SH-SY5Y (cell line): ENCODE results near the gene EXOSC5.

Experiments
- GATA2 ChIP-seq: IDR thresholded peaks from 2 replicates; pipeline ENCODE4 v1.6.1; 2011; ENCODE audit warnings: mild to moderate bottlenecking, low read depth, low read length
- GATA3 ChIP-seq: IDR thresholded peaks from 2 replicates; pipeline ENCODE4 v1.6.1; 2011; ENCODE audit warnings: low read depth, mild to moderate bottlenecking, low read length, moderate library complexity

The EXOSC5 gene

DNA sequence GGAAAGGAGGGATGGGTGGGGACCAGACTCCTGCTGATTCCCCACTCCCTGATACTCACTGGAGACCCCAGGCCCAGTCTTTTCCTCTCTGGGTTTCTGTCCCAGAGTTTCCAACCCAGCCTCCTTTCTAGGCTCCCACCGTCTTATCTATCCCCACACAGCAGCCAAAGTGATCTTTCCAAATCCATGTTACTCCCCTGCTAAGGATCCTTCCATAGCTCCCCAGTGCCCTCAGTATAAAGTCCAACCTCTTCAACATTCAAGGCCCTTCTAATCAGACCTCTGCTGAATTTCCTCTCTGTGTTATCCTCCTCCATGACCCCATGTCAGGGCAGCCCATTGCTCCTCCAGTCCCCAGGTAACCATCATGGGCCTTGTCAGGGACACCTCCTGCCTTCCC is 42.1 kb downstream of the EXOSC5 start:
- TF ChIP-seq GATA3 (no peak), GATA2 (no peak)

- no peak for TF ChIP-seq GATA2
- TF ChIP-seq GATA3: no peak
Observed at GRCh38 chr19:41354343-41354953, 42.7 kb downstream of the EXOSC5 start.

DNA sequence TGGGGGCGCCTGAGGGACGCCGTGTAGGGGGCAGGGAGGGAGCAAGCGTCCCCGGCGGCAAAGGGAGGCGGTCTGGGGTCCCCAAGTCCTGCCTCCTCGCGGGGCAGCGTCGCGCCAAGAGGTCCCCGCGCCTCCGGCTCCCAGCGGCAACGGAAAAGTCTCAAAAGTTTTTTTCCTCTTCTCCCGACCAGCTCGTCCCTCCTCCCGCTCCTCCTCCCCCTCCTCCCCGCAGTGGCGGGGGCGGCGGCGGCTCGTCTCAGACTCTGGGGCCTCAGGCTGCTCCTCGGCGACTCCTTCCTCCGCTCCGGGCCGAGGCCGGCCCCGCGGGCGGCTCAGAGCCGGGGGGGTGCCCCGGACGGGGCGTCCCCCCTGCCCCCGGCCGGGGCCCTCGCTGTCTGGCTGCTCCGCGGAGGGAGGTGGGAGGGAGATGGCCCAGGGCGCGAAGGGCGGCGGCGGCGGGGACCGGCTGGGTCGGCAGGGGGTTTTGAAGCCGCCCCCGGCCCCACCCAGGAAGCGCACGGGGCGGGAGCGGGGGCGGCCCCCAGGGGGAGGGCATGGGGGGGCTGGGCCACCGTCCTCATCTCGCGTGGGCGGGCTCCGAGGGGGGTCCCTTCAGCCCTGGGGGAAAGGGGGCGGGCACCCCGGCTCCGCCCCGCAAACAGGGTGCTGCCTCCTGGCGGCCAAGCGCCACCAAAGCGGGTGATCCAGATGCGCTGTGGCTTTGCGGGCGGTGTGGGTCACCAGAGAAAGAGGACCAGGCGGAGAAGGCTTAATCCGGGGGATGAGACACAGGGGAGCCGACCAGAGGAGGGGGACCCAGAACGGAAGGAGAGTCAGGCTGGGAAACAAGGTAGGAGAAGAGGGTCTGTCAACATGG is 43.5 kb downstream of the EXOSC5 start, which contains the start of gene TGFB1:
TSS of gene TGFB1 (minus strand) at position 457 of the 877 bp plus-strand sequence. CDS start 878 bp downstream, outside the sequence.
- no peak for TF ChIP-seq GATA3
- TF ChIP-seq GATA2: no peak

DNA sequence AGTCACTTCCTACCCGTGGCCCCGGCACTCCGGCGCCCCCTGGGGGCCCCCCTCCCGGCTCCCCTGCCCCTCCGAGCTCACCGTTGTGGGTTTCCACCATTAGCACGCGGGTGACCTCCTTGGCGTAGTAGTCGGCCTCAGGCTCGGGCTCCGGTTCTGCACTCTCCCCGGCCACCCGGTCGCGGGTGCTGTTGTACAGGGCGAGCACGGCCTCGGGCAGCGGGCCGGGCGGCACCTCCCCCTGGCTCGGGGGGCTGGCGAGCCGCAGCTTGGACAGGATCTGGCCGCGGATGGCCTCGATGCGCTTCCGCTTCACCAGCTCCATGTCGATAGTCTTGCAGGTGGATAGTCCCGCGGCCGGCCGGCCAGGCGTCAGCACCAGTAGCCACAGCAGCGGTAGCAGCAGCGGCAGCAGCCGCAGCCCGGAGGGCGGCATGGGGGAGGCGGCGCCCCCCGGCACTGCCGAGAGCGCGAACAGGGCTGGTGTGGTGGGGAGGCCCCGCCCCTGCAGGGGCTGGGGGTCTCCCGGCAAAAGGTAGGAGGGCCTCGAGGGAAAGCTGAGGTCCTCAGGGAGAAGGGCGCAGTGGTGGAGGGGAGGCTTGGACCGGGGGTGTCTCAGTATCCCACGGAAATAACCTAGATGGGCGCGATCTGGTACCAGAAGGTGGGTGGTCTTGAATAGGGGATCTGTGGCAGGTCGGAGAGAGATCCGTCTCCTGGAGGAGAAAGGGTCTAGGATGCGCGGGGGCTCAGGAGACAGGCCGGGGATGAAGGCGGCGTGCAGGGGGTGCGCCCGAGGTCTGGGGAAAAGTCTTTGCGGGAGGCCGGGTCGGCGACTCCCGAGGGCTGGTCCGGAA is 44.3 kb downstream of the EXOSC5 start:
- no peak for TF ChIP-seq GATA2

DNA sequence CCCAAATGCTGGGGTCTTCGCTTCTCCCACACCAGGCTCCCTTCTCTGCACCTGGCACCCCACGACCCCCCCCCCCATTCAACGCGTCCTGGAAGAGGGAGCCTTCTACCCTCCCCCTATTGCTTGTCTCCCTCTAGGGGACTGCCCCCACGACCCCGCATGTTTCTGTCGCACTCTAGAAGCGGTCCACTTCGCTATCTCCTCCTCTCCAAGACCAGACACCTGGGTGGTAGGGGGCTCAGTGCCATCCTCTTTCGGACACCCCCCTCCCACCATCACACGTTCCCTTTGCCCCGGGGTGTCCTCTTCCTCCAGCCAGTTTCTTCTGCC is 44.9 kb downstream of the EXOSC5 start:
- TF ChIP-seq GATA2 (no peak), GATA3 (no peak)

- TF ChIP-seq GATA3 (no peak), GATA2 (no peak)
Observed at GRCh38 chr19:41351339-41352245, 45.6 kb downstream of the EXOSC5 start.

DNA sequence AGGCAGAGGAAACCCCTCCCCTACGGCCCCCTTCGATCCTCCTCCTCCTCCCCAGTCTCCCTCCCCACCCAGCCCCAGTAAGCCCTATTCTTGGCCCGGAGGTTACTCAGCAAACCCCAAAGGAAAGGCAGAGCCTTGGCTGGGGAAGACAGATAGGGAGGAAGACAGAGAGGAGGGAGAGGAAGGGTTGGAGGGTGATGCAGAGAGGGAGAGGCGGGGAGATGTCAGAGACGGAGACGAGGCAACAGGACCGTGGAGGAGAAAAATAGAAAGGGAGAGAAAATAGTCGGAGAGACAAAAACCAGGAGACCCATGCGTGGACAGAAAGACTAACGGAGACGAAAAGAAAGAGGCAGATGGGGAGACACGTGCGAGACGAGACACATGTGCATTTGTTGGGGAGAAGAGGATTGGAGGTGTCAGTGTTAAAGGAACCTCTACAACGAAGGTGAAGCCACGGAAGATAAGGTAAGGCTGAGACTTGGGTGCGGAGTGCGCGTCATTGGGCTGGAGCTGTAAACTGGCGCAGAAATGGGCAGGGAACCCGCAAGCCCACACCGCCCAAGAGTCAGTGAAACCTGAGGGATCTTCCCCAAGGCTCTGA is 46.3 kb downstream of the EXOSC5 start:
- TF ChIP-seq GATA2 (no peak), GATA3 (no peak)

GRCh38 chr19:41344162-41344561 is 53.0 kb downstream of the EXOSC5 start:
- no peak for TF ChIP-seq GATA3
- no peak for TF ChIP-seq GATA2

- no peak for TF ChIP-seq GATA2
- no peak for TF ChIP-seq GATA3
Observed at GRCh38 chr19:41341669-41342490, 55.3 kb downstream of the EXOSC5 start.

DNA sequence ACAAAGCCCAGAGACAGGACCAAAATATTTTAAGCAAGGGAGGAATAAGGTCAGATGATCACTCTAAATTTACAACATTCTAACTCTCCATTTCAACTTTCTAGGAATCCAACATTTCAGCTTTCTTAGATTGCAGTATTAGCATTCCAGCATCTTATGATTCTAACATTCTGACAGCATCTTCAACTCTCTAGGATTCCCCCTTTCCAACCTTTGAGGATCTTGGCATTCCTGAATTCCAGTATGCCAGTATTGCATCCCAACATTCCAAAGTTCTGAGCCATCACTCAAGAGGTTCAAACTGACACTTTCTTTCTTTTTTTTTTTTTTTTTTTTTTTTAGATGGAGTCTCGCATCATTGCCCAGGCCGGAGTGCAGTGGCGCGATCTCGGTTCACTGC is 57.2 kb downstream of the EXOSC5 start:
- TF ChIP-seq GATA3: no peak
- no peak for TF ChIP-seq GATA2
